ENCODE measurements around the gene FBXO45.

Gene FBXO45

GRCh38 chr3:196603683-196604082, 35.2 kb downstream of the FBXO45 start:
- no peak overlapping the region for H3K4me2 ChIP-seq (ENCODE audit: insufficient read depth, low read length)
- no peak overlapping the region for H2AFZ ChIP-seq (ENCODE audit: low read depth, low read length)
- ATAC-seq (ENCODE audit: insufficient read depth, low read depth) (no peak), DNase-seq (no peak)
- TF ChIP-seq CTCF (IDR thresholded peaks at IDR 0.05; ENCODE audit: borderline replicate concordance, extremely low read depth, low read length, poor library complexity, severe bottlenecking) (no peak), EZH2 (IDR thresholded peaks at IDR 0.05; ENCODE audit: borderline replicate concordance, low read depth, low read length, severe bottlenecking) (no peak)
- no peaks in the 10 kb centered on the region for H4K20me1 ChIP-seq (ENCODE audit: insufficient read depth, low read length)
- no peak overlapping the region for H3K27ac ChIP-seq (ENCODE audit: low read length)
- H3K9ac ChIP-seq (ENCODE audit: low read depth, low read length), result no peak overlapping the region
- H3K9me3 ChIP-seq (ENCODE audit: insufficient read depth, low read length, severe bottlenecking), result no peaks in the 10 kb centered on the region
- peaks cover under 1% of the 10 kb centered on the region; the same call in 1 of the 2 replicates for H3K4me1 ChIP-seq (ENCODE audit: insufficient read depth, low read length)
- no peaks in the 10 kb centered on the region for H3K27me3 ChIP-seq (ENCODE audit: insufficient read depth, low read length, poor library complexity)
- no peaks in the 10 kb centered on the region for H3K79me2 ChIP-seq (ENCODE audit: insufficient read depth, low read length)
- H3K4me3 ChIP-seq (ENCODE audit: low read depth in 1 of 2, low read length in 2 of 2), result no peak overlapping the region
- H3K36me3 ChIP-seq (ENCODE audit: insufficient read depth, low read length), result no peaks in the 10 kb centered on the region

GRCh38 chr3:196604548-196604947, 36.1 kb downstream of the FBXO45 start:
- no peaks in the 10 kb centered on the region for H3K36me3 ChIP-seq (ENCODE audit: insufficient read depth, low read length)
- no peaks in the 10 kb centered on the region for H4K20me1 ChIP-seq (ENCODE audit: insufficient read depth, low read length)
- H3K4me1 ChIP-seq (ENCODE audit: insufficient read depth, low read length), result peaks cover 9% of the 10 kb centered on the region
- no peaks in the 10 kb centered on the region for H3K9me3 ChIP-seq (ENCODE audit: insufficient read depth, low read length, severe bottlenecking)
- H3K4me3 ChIP-seq (ENCODE audit: low read depth in 1 of 2, low read length in 2 of 2), result no peak overlapping the region
- no peak overlapping the region for H2AFZ ChIP-seq (ENCODE audit: low read depth, low read length)
- H3K9ac ChIP-seq (ENCODE audit: low read depth, low read length), result no peak overlapping the region
- no peaks in the 10 kb centered on the region for H3K79me2 ChIP-seq (ENCODE audit: insufficient read depth, low read length)
- H3K4me2 ChIP-seq (ENCODE audit: insufficient read depth, low read length), result no peak overlapping the region
- no peak overlapping the region for H3K27ac ChIP-seq (ENCODE audit: low read length)
- H3K27me3 ChIP-seq (ENCODE audit: insufficient read depth, low read length, poor library complexity), result no peaks in the 10 kb centered on the region
- DNase-seq, result no peak
- no peak for ATAC-seq (ENCODE audit: insufficient read depth, low read depth)
- TF ChIP-seq EZH2 (IDR thresholded peaks at IDR 0.05; ENCODE audit: borderline replicate concordance, low read depth, low read length, severe bottlenecking), result no peak
- no peak for TF ChIP-seq CTCF (IDR thresholded peaks at IDR 0.05; ENCODE audit: borderline replicate concordance, extremely low read depth, low read length, poor library complexity, severe bottlenecking)

GRCh38 chr3:196608693-196609092, 40.2 kb downstream of the FBXO45 start:
- DNase-seq, result no peak
- H2AFZ ChIP-seq (ENCODE audit: low read depth, low read length), result peak overlapping the region; percentile 46; the same call in 1 of the 2 replicates
- H3K4me3 ChIP-seq (ENCODE audit: low read depth in 1 of 2, low read length in 2 of 2), result no peak overlapping the region
- H3K79me2 ChIP-seq (ENCODE audit: insufficient read depth, low read length), result peaks cover 5% of the 10 kb centered on the region; the same call in 1 of the 2 replicates
- H3K27ac ChIP-seq (ENCODE audit: low read length), result peak overlapping the region; percentile 87
- H3K27me3 ChIP-seq (ENCODE audit: insufficient read depth, low read length, poor library complexity), result no peaks in the 10 kb centered on the region
- H3K9ac ChIP-seq (ENCODE audit: low read depth, low read length), result peak overlapping the region; percentile 22; the same call in 1 of the 2 replicates
- H3K4me1 ChIP-seq (ENCODE audit: insufficient read depth, low read length), result peaks cover 50% of the 10 kb centered on the region
- no peaks in the 10 kb centered on the region for H4K20me1 ChIP-seq (ENCODE audit: insufficient read depth, low read length)
- no peaks in the 10 kb centered on the region for H3K36me3 ChIP-seq (ENCODE audit: insufficient read depth, low read length)
- H3K9me3 ChIP-seq (ENCODE audit: insufficient read depth, low read length, severe bottlenecking), result no peaks in the 10 kb centered on the region
- TF ChIP-seq EZH2 (IDR thresholded peaks at IDR 0.05; ENCODE audit: borderline replicate concordance, low read depth, low read length, severe bottlenecking) (no peak), CTCF (IDR thresholded peaks at IDR 0.05; ENCODE audit: borderline replicate concordance, extremely low read depth, low read length, poor library complexity, severe bottlenecking) (no peak)
- ATAC-seq (ENCODE audit: insufficient read depth, low read depth), result no peak
- peak overlapping the region; percentile 56; the same call in 1 of the 2 replicates for H3K4me2 ChIP-seq (ENCODE audit: insufficient read depth, low read length)
